NT2/D1 (cell line): ENCODE results near the gene MT1M.
"Not testable (repeated sequence)": the region's sequence is repeated elsewhere in the genome, so short reads cannot be mapped to it uniquely, and the experiment has no call there.

Experiments
- DNase-seq: peaks from one replicate; pipeline ENCODE4 v3.0.0-alpha.2; 2011; ENCODE audit warnings: low read depth, low spot score
- H3K27me3 ChIP-seq: 2 replicates; pipeline ENCODE4 v1.6.0; 2011; ENCODE audit warnings: mild to moderate bottlenecking; ENCODE audit not compliant: insufficient read length, insufficient read depth
- H3K36me3 ChIP-seq: 2 replicates; pipeline ENCODE4 v1.6.1; 2011; ENCODE audit warnings: mild to moderate bottlenecking, low read length, mixed read lengths; ENCODE audit not compliant: insufficient read depth, insufficient read length
- H3K4me1 ChIP-seq: 2 replicates; pipeline ENCODE4 v1.5.1; 2011; ENCODE audit not compliant: insufficient read depth, insufficient read length
- H3K4me3 ChIP-seq: 2 replicates; pipeline ENCODE4 v1.5.1; 2011; ENCODE audit warnings: low read depth; ENCODE audit not compliant: insufficient read length
- H3K9ac ChIP-seq: 2 replicates; pipeline ENCODE4 v1.6.0; 2011; ENCODE audit warnings: low read depth; ENCODE audit not compliant: insufficient read length
- H3K9me3 ChIP-seq: 2 replicates; pipeline ENCODE4 v1.5.1; 2011; ENCODE audit warnings: mild to moderate bottlenecking, low read length; ENCODE audit not compliant: insufficient read depth
- SUZ12 ChIP-seq: IDR thresholded peaks from 2 replicates; pipeline ENCODE4 v1.6.1; 2011; ENCODE audit not compliant: insufficient read length, insufficient read depth; ENCODE audit errors: extremely low read depth
- YY1 ChIP-seq: IDR thresholded peaks from 2 replicates; pipeline ENCODE4 v1.6.1; 2011; ENCODE audit not compliant: insufficient read length, insufficient read depth
- ZNF274 ChIP-seq: IDR thresholded peaks from 2 replicates; pipeline ENCODE4 v1.6.1; 2011; ENCODE audit warnings: mild to moderate bottlenecking, low read depth, low read length

MT1M gene

GRCh38 chr16:56616608-56617211 lies 15.7 kb upstream of the MT1M start:
- Histone ChIP-seq H3K4me1 (peaks cover 6% of the 10 kb centered on the region), H3K9me3 (no peaks in the 10 kb centered on the region), H3K4me3 (peak overlapping the region; percentile 67), H3K9ac (peak overlapping the region; percentile 77), H3K36me3 (no peaks in the 10 kb centered on the region), H3K27me3 (peaks cover 33% of the 10 kb centered on the region)
- TF ChIP-seq YY1: no peak
- no peak for TF ChIP-seq ZNF274
- TF ChIP-seq SUZ12: no peak
- no peak for DNase-seq

DNA sequence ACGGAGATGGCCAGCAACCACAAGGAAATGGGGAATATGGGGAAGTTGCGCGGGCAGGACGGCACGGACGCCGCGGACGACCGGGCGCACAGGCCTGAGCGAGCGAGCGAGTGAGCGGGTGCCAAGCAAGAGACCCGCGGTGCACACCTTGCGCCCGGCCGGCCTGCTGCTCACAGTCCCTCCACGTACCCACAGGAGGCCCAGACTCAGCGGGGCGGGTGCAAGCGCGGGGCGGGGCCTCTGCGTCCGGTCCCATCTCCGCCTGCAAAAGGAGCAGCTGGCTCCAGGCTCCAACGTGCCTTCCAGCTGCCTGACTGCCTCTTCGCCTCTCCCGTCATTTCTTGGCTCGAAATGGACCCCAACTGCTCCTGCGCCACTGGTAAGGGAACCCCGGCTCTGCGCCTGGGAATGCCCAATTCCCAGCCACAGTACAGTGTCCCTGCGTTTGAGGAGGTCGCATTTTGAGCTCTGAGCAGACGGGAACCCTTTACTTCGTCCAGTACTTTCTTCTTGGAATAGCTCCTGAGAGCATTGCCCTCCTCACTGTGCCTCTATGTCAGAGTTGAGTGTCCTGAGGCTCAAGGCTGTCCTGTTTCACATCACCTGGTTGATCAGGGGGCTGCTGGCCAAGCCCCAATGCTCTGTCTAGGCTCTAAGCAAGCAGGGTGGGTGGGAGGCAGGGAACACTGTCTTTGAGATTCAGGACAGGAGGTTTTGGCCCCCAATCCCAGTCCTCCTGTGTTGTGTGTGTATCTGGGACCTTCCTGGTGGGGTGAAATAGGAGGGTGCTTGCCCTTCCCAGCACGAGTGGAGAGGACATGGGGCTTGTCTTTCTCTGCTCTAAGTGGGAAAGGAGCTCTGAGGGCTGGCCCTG lies 15.0 kb upstream of the MT1M start:
- no peak for TF ChIP-seq SUZ12
- TF ChIP-seq YY1: no peak
- no peak for TF ChIP-seq ZNF274
- Histone ChIP-seq H3K27me3 (peaks cover 33% of the 10 kb centered on the region), H3K36me3 (no peaks in the 10 kb centered on the region), H3K9me3 (no peaks in the 10 kb centered on the region), H3K9ac (peak overlapping the region; percentile 77), H3K4me3 (peak overlapping the region; percentile 67), H3K4me1 (peaks cover 9% of the 10 kb centered on the region)
- DNase-seq: no peak

DNA sequence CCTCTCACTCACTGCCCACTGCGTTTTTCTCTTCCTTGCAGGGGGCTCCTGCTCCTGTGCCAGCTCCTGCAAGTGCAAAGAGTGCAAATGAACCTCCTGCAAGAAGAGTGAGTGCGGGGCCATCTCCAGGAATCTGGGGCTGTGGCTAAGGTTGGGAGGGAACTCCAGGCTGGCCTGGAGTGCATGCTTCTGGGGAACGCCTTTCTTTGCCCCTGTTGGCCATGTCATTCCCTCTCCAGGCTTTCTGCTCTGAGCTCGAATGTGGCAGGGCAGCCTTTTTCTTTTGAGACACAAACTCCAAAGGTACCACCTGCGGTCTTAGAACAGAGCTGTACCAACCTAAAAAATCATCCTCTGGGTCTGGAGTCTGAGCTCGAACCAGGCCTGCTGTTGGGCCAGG lies 14.3 kb upstream of the MT1M start:
- peaks cover 33% of the 10 kb centered on the region for H3K27me3 ChIP-seq
- peak overlapping the region; percentile 77 for H3K9ac ChIP-seq
- no peaks in the 10 kb centered on the region for H3K36me3 ChIP-seq
- DNase-seq: no peak
- TF ChIP-seq SUZ12: no peak
- H3K4me3 ChIP-seq: no peak overlapping the region
- no peaks in the 10 kb centered on the region for H3K9me3 ChIP-seq
- H3K4me1 ChIP-seq: peaks cover 9% of the 10 kb centered on the region

DNA sequence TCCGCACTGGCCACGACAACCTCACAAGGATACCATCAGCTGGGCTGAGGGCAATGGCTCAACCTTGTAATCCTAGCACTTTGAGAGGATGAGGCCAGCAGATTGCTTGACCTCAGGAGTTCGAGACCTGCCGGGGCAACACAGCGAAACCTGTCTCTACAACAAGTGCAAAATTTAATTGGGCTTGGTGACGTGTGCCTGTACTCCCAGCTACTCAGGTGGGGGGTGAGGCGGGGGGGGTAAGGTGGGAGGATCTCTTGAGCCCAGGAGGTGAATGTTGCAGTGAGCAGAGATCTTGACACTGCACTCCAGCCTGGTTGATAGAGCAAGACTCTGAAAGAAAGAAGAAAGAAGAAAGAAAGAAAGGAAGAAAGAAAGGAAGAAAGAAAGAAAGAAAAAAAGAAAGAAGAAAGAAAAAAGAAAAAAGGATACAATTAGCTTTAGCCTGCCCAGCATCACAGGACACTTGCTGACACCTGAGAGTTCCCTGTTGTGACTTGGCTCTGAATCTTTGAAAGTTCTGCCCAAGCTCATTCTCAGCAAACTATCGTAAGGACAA lies 12.0 kb upstream of the MT1M start:
- H3K27me3 ChIP-seq: peaks cover 40% of the 10 kb centered on the region
- H3K4me1 ChIP-seq: peaks cover 9% of the 10 kb centered on the region
- TF ChIP-seq YY1: no peak
- TF ChIP-seq ZNF274: no peak
- no peak for TF ChIP-seq SUZ12
- no peak for DNase-seq
- no peak overlapping the region for H3K4me3 ChIP-seq
- no peak overlapping the region for H3K9ac ChIP-seq
- no peaks in the 10 kb centered on the region for H3K36me3 ChIP-seq
- no peaks in the 10 kb centered on the region for H3K9me3 ChIP-seq

GRCh38 chr16:56621665-56622445 lies 10.6 kb upstream of the MT1M start:
- H3K36me3 ChIP-seq: peaks cover 10% of the 10 kb centered on the region
- not testable (repeated sequence) for H3K4me3 ChIP-seq, DNase-seq, H3K9me3 ChIP-seq, H3K9ac ChIP-seq
- peaks cover 12% of the 10 kb centered on the region for H3K4me1 ChIP-seq
- peaks cover 41% of the 10 kb centered on the region for H3K27me3 ChIP-seq

- DNase-seq, H3K9ac ChIP-seq, H3K9me3 ChIP-seq, H3K4me1 ChIP-seq, H3K4me3 ChIP-seq: not testable (repeated sequence)
- peaks cover 28% of the 10 kb centered on the region for H3K27me3 ChIP-seq
- peaks cover 10% of the 10 kb centered on the region for H3K36me3 ChIP-seq
Observed at GRCh38 chr16:56623184-56623583, 9.3 kb upstream of the MT1M start.

- no peak overlapping the region for H3K4me3 ChIP-seq
- no peaks in the 10 kb centered on the region for H3K9me3 ChIP-seq
- H3K4me1 ChIP-seq: peaks cover 8% of the 10 kb centered on the region
- peaks cover 24% of the 10 kb centered on the region for H3K27me3 ChIP-seq
- H3K36me3 ChIP-seq: peaks cover 10% of the 10 kb centered on the region
- TF ChIP-seq YY1 (no peak), SUZ12 (no peak), ZNF274 (no peak)
- no peak for DNase-seq
- H3K9ac ChIP-seq: no peak overlapping the region
Observed at GRCh38 chr16:56623637-56624036, 8.8 kb upstream of the MT1M start.
